HL-60 (cell line): ENCODE data around the gene SLC13A1.

Experiments
- DNase-seq, 2 experiments: peaks; one replicate each; pipeline ENCODE4 v3.0.0-alpha.2; 2010 to 2020; ENCODE audit warnings: low read depth in 1 of 2, low spot score in 1 of 2
- H3K27ac ChIP-seq: fragments of 250-450 bp; sonication (Bioruptor Pico); replicated peaks from 2 replicates; pipeline ENCODE4 v1.5.1; 2020; ENCODE audit warnings: mild to moderate bottlenecking, moderate library complexity
- H3K27me3 ChIP-seq: fragments of 250-450 bp; sonication (Bioruptor Pico); 2 replicates; pipeline ENCODE4 v1.5.1; 2021; ENCODE audit warnings: mild to moderate bottlenecking, moderate library complexity; ENCODE audit not compliant: insufficient read depth, poor library complexity, severe bottlenecking
- H3K4me3 ChIP-seq: replicated peaks from 2 replicates; pipeline ENCODE4 v1.5.1; 2011; ENCODE audit warnings: mild to moderate bottlenecking, control low read depth, low read length; ENCODE audit not compliant: insufficient read depth
- GABPA ChIP-seq: IDR thresholded peaks from 2 replicates; pipeline ENCODE4 v1.6.1; 2012; ENCODE audit warnings: low read depth
- POLR2AphosphoS5 ChIP-seq: IDR thresholded peaks from 2 replicates; pipeline ENCODE4 v1.6.1; 2012; ENCODE audit warnings: low read depth
- SPI1 ChIP-seq: IDR thresholded peaks from 2 replicates; pipeline ENCODE4 v1.6.1; 2012; ENCODE audit warnings: low read depth, mild to moderate bottlenecking, borderline replicate concordance
- TF ChIP-seq, protein P1 (sequence below): IDR thresholded peaks from 2 replicates; pipeline ENCODE4 v1.6.1; 2012; ENCODE audit warnings: low read depth; ENCODE audit not compliant: insufficient replicate concordance
- TF ChIP-seq, protein P2 (sequence below): IDR thresholded peaks from one replicate; pipeline ENCODE4 v1.5.1; 2011; ENCODE audit warnings: low read length, control low read depth, inconsistent platforms; ENCODE audit not compliant: insufficient read depth

The SLC13A1 gene

DNA sequence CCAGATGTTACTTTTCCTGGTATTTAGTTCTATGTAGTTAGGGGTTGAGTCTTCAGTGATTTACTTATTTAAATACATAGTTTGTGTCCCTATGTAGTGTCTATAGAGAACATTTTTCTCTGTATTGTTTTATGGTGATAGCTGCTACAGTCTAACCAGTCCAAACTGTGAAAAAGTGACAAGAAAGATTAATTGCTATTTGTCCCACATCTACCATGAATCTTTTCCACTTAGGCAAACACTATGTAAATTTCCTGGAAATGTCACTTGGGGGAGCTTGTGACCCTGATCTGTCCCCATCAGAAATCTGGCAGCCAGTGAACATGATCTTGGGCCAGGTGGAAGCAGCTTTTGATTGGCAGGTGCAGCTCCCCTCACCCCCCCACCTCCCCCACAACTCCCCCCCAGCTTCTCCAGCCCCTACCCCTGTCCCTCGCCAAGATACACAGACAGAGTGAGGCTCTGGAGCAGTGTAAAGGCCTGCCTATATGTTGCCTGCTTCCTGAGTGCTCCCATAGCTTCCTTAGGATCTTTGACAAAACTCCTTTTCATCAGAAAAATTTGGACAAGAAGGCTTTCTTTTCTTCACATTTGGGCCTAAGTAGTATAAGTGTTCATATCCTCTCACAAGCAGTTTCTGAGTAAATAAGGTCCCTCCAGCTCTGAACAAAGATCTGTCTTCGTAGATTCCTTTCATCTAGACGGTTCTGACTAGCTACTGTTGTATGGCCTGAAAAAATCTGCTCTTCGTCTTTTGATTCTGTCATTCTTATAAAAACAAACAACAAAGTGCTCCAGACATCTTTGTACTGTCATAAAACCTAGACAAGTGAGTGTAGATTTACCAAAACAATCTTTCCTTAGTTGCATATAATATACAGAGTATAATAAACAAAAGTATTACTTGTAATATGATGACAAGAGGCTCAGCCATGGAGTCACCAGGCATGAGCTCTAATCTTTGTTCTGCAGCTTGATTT, 31.5 kb upstream of the SLC13A1 start:
- H3K27me3 ChIP-seq = no peaks in the 10 kb centered on the region
- H3K4me3 ChIP-seq = no peak overlapping the region
- DNase-seq = no peak
- no peak for TF ChIP-seq GABPA
- no peak for TF ChIP-seq POLR2AphosphoS5
- TF ChIP-seq, protein P1, sequence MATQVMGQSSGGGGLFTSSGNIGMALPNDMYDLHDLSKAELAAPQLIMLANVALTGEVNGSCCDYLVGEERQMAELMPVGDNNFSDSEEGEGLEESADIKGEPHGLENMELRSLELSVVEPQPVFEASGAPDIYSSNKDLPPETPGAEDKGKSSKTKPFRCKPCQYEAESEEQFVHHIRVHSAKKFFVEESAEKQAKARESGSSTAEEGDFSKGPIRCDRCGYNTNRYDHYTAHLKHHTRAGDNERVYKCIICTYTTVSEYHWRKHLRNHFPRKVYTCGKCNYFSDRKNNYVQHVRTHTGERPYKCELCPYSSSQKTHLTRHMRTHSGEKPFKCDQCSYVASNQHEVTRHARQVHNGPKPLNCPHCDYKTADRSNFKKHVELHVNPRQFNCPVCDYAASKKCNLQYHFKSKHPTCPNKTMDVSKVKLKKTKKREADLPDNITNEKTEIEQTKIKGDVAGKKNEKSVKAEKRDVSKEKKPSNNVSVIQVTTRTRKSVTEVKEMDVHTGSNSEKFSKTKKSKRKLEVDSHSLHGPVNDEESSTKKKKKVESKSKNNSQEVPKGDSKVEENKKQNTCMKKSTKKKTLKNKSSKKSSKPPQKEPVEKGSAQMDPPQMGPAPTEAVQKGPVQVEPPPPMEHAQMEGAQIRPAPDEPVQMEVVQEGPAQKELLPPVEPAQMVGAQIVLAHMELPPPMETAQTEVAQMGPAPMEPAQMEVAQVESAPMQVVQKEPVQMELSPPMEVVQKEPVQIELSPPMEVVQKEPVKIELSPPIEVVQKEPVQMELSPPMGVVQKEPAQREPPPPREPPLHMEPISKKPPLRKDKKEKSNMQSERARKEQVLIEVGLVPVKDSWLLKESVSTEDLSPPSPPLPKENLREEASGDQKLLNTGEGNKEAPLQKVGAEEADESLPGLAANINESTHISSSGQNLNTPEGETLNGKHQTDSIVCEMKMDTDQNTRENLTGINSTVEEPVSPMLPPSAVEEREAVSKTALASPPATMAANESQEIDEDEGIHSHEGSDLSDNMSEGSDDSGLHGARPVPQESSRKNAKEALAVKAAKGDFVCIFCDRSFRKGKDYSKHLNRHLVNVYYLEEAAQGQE = no peak
- TF ChIP-seq, protein P2, sequence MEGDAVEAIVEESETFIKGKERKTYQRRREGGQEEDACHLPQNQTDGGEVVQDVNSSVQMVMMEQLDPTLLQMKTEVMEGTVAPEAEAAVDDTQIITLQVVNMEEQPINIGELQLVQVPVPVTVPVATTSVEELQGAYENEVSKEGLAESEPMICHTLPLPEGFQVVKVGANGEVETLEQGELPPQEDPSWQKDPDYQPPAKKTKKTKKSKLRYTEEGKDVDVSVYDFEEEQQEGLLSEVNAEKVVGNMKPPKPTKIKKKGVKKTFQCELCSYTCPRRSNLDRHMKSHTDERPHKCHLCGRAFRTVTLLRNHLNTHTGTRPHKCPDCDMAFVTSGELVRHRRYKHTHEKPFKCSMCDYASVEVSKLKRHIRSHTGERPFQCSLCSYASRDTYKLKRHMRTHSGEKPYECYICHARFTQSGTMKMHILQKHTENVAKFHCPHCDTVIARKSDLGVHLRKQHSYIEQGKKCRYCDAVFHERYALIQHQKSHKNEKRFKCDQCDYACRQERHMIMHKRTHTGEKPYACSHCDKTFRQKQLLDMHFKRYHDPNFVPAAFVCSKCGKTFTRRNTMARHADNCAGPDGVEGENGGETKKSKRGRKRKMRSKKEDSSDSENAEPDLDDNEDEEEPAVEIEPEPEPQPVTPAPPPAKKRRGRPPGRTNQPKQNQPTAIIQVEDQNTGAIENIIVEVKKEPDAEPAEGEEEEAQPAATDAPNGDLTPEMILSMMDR = no peak
- TF ChIP-seq SPI1 = no peak
- no peak overlapping the region for H3K27ac ChIP-seq

DNA sequence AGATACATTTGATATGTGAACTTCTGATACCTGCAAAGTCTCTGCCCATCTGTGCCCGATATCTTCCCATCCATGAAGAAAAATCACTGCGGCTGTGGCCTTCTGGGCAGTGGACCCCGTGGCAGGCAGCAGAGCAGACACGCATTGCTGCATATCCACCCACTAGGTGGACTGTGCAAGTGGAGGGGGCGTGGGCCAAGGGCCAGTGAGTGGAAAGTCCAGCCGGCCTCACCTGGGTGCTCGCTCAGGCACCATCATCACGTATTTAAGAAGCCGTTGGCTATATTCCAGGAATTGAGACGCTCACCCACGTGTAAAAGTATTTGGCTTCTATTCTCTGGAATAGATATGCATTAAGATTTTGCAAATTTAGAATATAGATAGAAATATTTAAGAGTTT, 30.8 kb upstream of the SLC13A1 start:
- no peak for DNase-seq
- Histone ChIP-seq H3K4me3 (no peak overlapping the region), H3K27ac (no peak overlapping the region), H3K27me3 (no peaks in the 10 kb centered on the region)
- no peak for TF ChIP-seq SPI1
- TF ChIP-seq, protein P1 = no peak
- TF ChIP-seq POLR2AphosphoS5 = no peak
- TF ChIP-seq, protein P2 = no peak
- no peak for TF ChIP-seq GABPA

DNA sequence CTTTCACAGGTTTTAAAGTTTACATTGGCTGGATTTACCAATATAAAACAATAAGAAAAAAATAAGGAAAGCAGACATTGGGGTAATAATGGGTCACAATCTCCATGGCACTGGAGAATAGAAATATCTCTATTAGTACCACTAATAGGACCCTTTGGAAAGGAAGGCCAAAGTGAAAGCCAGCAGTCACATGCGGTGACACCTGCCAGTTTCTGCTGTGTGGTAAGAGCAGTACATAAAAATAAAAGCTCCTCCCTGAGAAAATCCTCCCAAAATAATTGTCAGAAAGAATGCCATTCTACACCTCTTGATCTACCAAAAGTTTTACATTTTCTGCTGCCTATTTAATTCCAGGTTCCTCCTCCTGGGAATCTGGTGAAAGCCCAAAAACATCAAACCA, 30.4 kb upstream of the SLC13A1 start:
- Histone ChIP-seq H3K4me3 (no peak overlapping the region), H3K27me3 (no peaks in the 10 kb centered on the region), H3K27ac (no peak overlapping the region)
- TF ChIP-seq GABPA (no peak), POLR2AphosphoS5 (no peak), SPI1 (no peak)
- TF ChIP-seq, protein P1 = no peak
- TF ChIP-seq, protein P2 = no peak
- no peak for DNase-seq
